Hepatocyte (in vitro differentiated cells): ENCODE results near the gene MRS2. TPM values are rescaled to one million over a fixed set of nuclear protein-coding genes. Genes with fewer than 3 reads are reported as not detected.

Source experiments
- DNase-seq: peaks from one replicate; pipeline ENCODE4 v3.0.0-alpha.2; 2016; ENCODE audit warnings: low spot score
- H2AFZ ChIP-seq: fragments of 200-600 bp; sonication (generic); 2 replicates; pipeline ENCODE4 v1.6.0; 2016; ENCODE audit warnings: antibody characterized with exemption, mild to moderate bottlenecking
- H3K27ac ChIP-seq: fragments of 200-600 bp; sonication (generic); 2 replicates; pipeline ENCODE4 v1.5.1; 2016; ENCODE audit warnings: mild to moderate bottlenecking
- H3K27me3 ChIP-seq: fragments of 200-600 bp; sonication (generic); 2 replicates; pipeline ENCODE4 v1.6.1; 2016
- H3K36me3 ChIP-seq: fragments of 200-600 bp; sonication (generic); replicated peaks from 2 replicates; pipeline ENCODE4 v1.5.1; 2016; ENCODE audit warnings: low read depth; ENCODE audit not compliant: insufficient read depth
- H3K4me1 ChIP-seq: fragments of 200-600 bp; sonication (generic); 2 replicates; pipeline ENCODE4 v1.5.1; 2016; ENCODE audit warnings: mild to moderate bottlenecking, moderate library complexity; ENCODE audit not compliant: insufficient read depth
- H3K4me2 ChIP-seq: fragments of 200-600 bp; sonication (generic); 2 replicates; pipeline ENCODE4 v1.6.0; 2016
- H3K4me3 ChIP-seq: fragments of 200-600 bp; sonication (generic); 2 replicates; pipeline ENCODE4 v1.5.1; 2016; ENCODE audit warnings: mild to moderate bottlenecking
- H3K79me2 ChIP-seq: fragments of 200-600 bp; sonication (generic); 2 replicates; pipeline ENCODE4 v1.6.0; 2017; ENCODE audit warnings: mild to moderate bottlenecking
- H3K9me2 ChIP-seq: fragments of 200-600 bp; sonication (generic); replicated peaks from 2 replicates; pipeline ENCODE4 v1.6.0; 2017; ENCODE audit warnings: mild to moderate bottlenecking; ENCODE audit not compliant: insufficient read depth
- H3K9me3 ChIP-seq: fragments of 200-600 bp; sonication (generic); 2 replicates; pipeline ENCODE4 v1.5.1; 2016; ENCODE audit warnings: low read depth, mild to moderate bottlenecking
- H4K20me1 ChIP-seq: fragments of 200-600 bp; sonication (generic); 2 replicates; pipeline ENCODE4 v1.6.0; 2016; ENCODE audit warnings: mild to moderate bottlenecking; ENCODE audit not compliant: insufficient read depth, poor library complexity, severe bottlenecking
- EZH2 ChIP-seq: fragments of 200-600 bp; sonication (generic); IDR thresholded peaks from 2 replicates; pipeline ENCODE4 v1.6.1; 2016; ENCODE audit warnings: antibody characterized with exemption, mild to moderate bottlenecking, borderline replicate concordance
- EZH2phosphoT487 ChIP-seq: fragments of 200-600 bp; sonication (generic); IDR thresholded peaks from one replicate; pipeline ENCODE4 v1.6.1; 2018; ENCODE audit warnings: antibody characterized with exemption, mild to moderate bottlenecking, low read depth, moderate library complexity; ENCODE audit not compliant: unreplicated experiment, severe bottlenecking
- WGBS: methylation state at CpG from one replicate; pipeline ENCODE4 v1.1.6; 2016; ENCODE audit warnings: low lambda C conversion rate; ENCODE audit errors: missing lambda C conversion rate; 5-methylcytosine and 5-hydroxymethylcytosine counted together
- polyA plus RNA-seq: library from polyadenylated mRNA; unstranded; fragments of >200 nt; fragmentation: Nextera tagmentation; extraction: Ambion mirVana; gene quantifications from 2 replicates; pipeline ENCODE4 v1.2.1, GENCODE V29; 2016
- total RNA-seq: library from RNA; depleted of rRNA; stranded (reverse); fragments of >200 nt; gene quantifications from 2 replicates; pipeline ENCODE4 v1.2.3, GENCODE V29; 2014
- TF ChIP-seq, protein P1 (sequence below): fragments of 200-600 bp; sonication (generic); IDR thresholded peaks from 2 replicates; pipeline ENCODE4 v1.5.1; 2016; ENCODE audit warnings: antibody characterized with exemption, mild to moderate bottlenecking; ENCODE audit not compliant: poor library complexity

The MRS2 gene
- total and polyA plus RNA-seq, 2 experiments from 2014 or later: 21.9 to 34.1 TPM

DNA sequence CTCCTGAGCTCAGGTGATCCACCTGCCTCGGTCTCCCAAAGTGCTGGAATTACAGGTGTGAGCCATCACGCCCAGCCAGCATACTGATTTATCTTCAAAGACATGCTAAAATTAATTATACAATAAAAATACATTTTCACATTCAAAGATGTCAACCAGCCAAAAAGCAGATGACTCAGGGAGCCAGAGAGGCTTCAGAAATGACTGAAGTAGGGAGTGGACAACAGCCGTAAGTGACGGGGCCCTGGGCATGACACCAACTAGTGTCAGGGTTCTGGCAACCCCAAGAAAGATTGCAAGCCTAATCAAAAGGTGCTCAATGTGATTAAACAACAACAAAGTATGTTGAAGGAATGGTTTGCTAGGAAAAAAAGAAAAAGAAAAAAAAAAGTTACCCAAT, 58.2 kb downstream of the MRS2 start:
- no peaks in the 10 kb centered on the region for H3K27me3 ChIP-seq
- H3K27ac ChIP-seq: no peak overlapping the region
- H3K79me2 ChIP-seq: no peaks in the 10 kb centered on the region
- no peak overlapping the region for H3K4me2 ChIP-seq
- H2AFZ ChIP-seq: no peak overlapping the region
- H3K9me2 ChIP-seq: no peaks in the 10 kb centered on the region
- no peak for DNase-seq
- no peaks in the 10 kb centered on the region for H3K4me1 ChIP-seq
- H3K9me3 ChIP-seq: no peaks in the 10 kb centered on the region
- TF ChIP-seq, protein P1, sequence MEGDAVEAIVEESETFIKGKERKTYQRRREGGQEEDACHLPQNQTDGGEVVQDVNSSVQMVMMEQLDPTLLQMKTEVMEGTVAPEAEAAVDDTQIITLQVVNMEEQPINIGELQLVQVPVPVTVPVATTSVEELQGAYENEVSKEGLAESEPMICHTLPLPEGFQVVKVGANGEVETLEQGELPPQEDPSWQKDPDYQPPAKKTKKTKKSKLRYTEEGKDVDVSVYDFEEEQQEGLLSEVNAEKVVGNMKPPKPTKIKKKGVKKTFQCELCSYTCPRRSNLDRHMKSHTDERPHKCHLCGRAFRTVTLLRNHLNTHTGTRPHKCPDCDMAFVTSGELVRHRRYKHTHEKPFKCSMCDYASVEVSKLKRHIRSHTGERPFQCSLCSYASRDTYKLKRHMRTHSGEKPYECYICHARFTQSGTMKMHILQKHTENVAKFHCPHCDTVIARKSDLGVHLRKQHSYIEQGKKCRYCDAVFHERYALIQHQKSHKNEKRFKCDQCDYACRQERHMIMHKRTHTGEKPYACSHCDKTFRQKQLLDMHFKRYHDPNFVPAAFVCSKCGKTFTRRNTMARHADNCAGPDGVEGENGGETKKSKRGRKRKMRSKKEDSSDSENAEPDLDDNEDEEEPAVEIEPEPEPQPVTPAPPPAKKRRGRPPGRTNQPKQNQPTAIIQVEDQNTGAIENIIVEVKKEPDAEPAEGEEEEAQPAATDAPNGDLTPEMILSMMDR: no peak
- TF ChIP-seq EZH2phosphoT487: no peak
- TF ChIP-seq EZH2: no peak
- H3K4me3 ChIP-seq: no peak overlapping the region
- WGBS: 97% methylated on average over 4 of the region's 4 CpGs
- no peaks in the 10 kb centered on the region for H4K20me1 ChIP-seq
- H3K36me3 ChIP-seq: no peaks in the 10 kb centered on the region

DNA sequence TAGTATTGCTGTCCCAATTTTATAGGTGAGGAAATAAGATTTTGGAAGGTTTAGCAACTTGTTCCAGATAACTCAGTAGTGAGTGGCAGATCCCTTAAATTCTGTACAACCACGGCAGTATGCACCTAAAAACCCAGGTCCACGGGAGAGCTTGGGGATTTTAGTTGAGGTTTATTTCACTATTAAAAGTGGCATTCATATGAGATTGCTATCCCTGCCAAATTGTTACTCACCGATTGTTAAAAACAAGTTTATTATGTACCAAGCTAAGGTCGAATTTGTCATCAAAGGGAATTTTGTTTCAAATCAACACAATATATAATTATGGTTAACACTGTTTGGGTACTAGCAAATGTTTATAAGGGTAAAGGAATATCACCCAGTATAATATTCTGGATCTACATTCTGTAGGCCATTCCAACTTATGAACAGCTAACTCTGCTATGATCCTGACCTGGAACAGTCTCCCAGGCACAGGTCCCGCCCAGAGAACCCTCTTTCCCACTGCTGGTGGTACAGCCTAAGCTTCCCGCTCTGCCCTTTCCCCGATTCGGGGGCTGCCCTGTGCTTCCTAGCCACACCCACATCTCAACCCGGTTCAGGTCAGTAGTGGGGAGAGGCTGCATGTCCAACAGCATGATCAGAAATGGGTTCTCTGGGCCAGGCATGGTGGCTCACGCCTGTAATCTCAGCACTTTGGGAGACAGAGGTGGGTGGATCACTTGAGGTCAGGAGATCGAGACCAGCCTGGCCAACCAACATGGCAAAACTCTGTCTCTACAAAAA, 61.7 kb downstream of the MRS2 start:
- Histone ChIP-seq H3K27me3 (no peaks in the 10 kb centered on the region), H3K4me3 (no peak overlapping the region), H3K4me1 (no peaks in the 10 kb centered on the region), H3K9me3 (no peaks in the 10 kb centered on the region), H3K27ac (no peak overlapping the region), H3K9me2 (no peaks in the 10 kb centered on the region), H2AFZ (no peak overlapping the region), H3K4me2 (no peak overlapping the region), H3K79me2 (no peaks in the 10 kb centered on the region), H4K20me1 (no peaks in the 10 kb centered on the region), H3K36me3 (no peaks in the 10 kb centered on the region)
- TF ChIP-seq, protein P1: no peak
- no peak for TF ChIP-seq EZH2phosphoT487
- no peak for TF ChIP-seq EZH2
- WGBS: 91% methylated on average over 11 of the region's 11 CpGs
- DNase-seq: no peak

DNA sequence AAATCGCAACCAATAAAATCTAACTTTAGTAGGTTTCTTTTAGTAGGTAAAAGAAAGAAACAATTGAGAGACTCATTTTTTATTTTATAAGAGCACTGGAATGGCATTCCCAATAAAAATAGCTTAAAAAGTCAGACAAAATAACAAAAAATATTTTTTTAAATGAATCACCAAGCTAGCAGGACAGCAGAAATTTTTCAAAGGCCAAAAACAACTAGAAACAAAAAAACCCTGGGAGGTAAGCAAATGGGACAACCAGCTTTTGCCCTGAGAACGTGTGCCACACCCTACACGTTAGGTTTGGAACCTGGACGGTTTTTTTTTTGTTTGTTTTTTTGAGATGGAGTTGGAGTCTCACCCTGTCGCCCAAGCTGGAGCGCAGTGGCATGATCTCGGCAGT, 67.1 kb downstream of the MRS2 start:
- Histone ChIP-seq H3K79me2 (no peaks in the 10 kb centered on the region), H2AFZ (no peak overlapping the region), H3K9me2 (no peaks in the 10 kb centered on the region), H3K36me3 (no peaks in the 10 kb centered on the region), H3K4me2 (no peak overlapping the region), H3K27ac (no peak overlapping the region), H3K27me3 (no peaks in the 10 kb centered on the region), H4K20me1 (no peaks in the 10 kb centered on the region), H3K4me1 (no peaks in the 10 kb centered on the region), H3K4me3 (no peak overlapping the region), H3K9me3 (no peaks in the 10 kb centered on the region)
- TF ChIP-seq EZH2phosphoT487 (no peak), EZH2 (no peak)
- TF ChIP-seq, protein P1: no peak
- 93% methylated on average over 7 of the region's 7 CpGs for WGBS
- no peak for DNase-seq
